ENCODE data around the gene AIPL1. TPM values are rescaled to one million over a fixed set of nuclear protein-coding genes. Genes with fewer than 3 reads are reported as not detected.

Gene AIPL1
- total and polyA plus RNA-seq, 2 experiments from 2014 or later: 0.17 to 0.24 TPM

DNA sequence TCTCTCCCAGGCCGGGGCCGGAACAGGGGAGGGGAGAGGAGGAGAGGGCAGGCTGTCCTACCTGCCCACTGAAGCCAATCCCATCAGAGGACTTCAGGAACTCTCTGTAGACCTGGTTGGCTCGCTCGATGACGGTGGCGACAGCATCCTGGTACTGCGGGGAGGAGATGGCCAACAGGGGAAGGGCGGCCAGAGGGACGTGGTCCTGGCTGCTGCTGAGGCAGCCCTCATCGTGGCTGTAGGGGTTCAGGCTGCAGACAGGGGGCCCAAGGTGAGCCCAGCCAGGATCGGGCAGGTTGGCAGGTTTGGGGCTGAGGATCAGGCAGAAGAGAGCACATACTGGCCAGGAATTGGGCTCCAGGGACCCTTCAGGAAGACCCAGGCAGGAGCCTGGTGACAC, 43.6 kb upstream of the AIPL1 start (continued):
- TF ChIP-seq REST (IDR thresholded peaks at IDR 0.05; ENCODE audit: unreplicated experiment): no peak
- TF ChIP-seq, protein P1, sequence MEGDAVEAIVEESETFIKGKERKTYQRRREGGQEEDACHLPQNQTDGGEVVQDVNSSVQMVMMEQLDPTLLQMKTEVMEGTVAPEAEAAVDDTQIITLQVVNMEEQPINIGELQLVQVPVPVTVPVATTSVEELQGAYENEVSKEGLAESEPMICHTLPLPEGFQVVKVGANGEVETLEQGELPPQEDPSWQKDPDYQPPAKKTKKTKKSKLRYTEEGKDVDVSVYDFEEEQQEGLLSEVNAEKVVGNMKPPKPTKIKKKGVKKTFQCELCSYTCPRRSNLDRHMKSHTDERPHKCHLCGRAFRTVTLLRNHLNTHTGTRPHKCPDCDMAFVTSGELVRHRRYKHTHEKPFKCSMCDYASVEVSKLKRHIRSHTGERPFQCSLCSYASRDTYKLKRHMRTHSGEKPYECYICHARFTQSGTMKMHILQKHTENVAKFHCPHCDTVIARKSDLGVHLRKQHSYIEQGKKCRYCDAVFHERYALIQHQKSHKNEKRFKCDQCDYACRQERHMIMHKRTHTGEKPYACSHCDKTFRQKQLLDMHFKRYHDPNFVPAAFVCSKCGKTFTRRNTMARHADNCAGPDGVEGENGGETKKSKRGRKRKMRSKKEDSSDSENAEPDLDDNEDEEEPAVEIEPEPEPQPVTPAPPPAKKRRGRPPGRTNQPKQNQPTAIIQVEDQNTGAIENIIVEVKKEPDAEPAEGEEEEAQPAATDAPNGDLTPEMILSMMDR (conservative IDR thresholded peaks at IDR 0.05; ENCODE audit: low read depth in 2 of 2): no peak

DNA sequence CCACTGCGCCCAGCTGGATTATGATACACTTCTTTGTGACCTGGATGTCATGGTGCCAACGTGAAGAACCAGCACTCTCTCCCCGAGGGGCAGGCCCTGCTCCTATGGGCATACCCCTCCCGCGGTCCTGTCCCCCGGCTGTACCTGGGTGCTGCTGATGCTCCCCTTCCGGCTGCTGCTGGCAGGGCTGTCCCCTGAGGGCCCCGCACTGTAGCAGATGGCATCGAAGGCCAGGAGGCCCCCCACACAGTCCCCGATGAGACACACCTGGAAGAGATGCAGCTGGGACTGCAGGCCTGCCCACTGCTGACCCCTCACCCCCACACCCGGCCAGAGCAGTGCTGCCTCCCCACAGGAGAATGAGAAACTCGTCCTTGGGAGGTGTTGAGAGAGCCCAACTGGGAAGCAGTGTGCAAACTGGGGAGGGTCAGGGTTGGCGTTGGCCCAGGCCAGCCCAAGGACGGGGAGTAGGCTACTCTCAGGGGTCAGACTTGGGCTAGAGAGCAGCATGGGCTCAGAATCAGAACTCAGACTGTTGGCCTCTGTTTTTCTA, 43.0 kb upstream of the AIPL1 start:
- H3K9me2 ChIP-seq (ENCODE audit: insufficient read depth): no peaks in the 10 kb centered on the region
- H3F3A ChIP-seq (replicated peaks; ENCODE audit: low read depth): no peaks in the 10 kb centered on the region
- Mint-ChIP-seq H3K9me3 (no peaks in the 10 kb centered on the region), H3K27ac (no peak overlapping the region), H3K4me3 (no peak overlapping the region), H3K27me3 (ENCODE audit: insufficient read depth, low read depth, poor library complexity) (peaks cover 14% of the 10 kb centered on the region), H3K4me1 (peaks cover 24% of the 10 kb centered on the region; the same call in 2 of the 3 replicates), H3K36me3 (ENCODE audit: low read depth) (no peaks in the 10 kb centered on the region)
- no peak for ATAC-seq
- no peak overlapping the region for H3K27ac ChIP-seq (ENCODE audit: low read depth)
- H3K4me1 ChIP-seq (ENCODE audit: insufficient read depth): 0 out of 2 replicates have a peak, but pooled peaks cover 3% of the 10 kb centered on the region
- no peaks in the 10 kb centered on the region for H3K27me3 ChIP-seq (ENCODE audit: insufficient read depth)
- no peaks in the 10 kb centered on the region for H4K20me1 ChIP-seq (replicated peaks; ENCODE audit: insufficient read depth)
- no peak overlapping the region for H3K4me3 ChIP-seq
- DNase-seq (ENCODE audit: low spot score): no peak
- no peak overlapping the region for H3K4me2 ChIP-seq
- no peaks in the 10 kb centered on the region for H3K36me3 ChIP-seq (ENCODE audit: insufficient read depth)
- H3K79me2 ChIP-seq (replicated peaks; ENCODE audit: insufficient read depth): no peaks in the 10 kb centered on the region
- H2AFZ ChIP-seq: no peak overlapping the region
- TF ChIP-seq, protein P1 (conservative IDR thresholded peaks at IDR 0.05; ENCODE audit: low read depth in 2 of 2): no peak
- TF ChIP-seq EZH2phosphoT487 (IDR thresholded peaks at IDR 0.05; ENCODE audit: unreplicated experiment) (no peak), POLR2AphosphoS5 (IDR thresholded peaks at IDR 0.05; ENCODE audit: low read depth) (no peak), ZNF114 (CRISPR knock-in tag; IDR thresholded peaks at IDR 0.05) (no peak), ZNF331 (CRISPR knock-in tag; IDR thresholded peaks at IDR 0.05; ENCODE audit: low read depth) (no peak), CREB1 (CRISPR knock-in tag; IDR thresholded peaks at IDR 0.05; ENCODE audit: low read depth) (no peak), REST (IDR thresholded peaks at IDR 0.05; ENCODE audit: unreplicated experiment) (no peak), EZH2 (IDR thresholded peaks at IDR 0.05; ENCODE audit: low read depth, unreplicated experiment) (no peak)
- TF ChIP-seq, protein P2, sequence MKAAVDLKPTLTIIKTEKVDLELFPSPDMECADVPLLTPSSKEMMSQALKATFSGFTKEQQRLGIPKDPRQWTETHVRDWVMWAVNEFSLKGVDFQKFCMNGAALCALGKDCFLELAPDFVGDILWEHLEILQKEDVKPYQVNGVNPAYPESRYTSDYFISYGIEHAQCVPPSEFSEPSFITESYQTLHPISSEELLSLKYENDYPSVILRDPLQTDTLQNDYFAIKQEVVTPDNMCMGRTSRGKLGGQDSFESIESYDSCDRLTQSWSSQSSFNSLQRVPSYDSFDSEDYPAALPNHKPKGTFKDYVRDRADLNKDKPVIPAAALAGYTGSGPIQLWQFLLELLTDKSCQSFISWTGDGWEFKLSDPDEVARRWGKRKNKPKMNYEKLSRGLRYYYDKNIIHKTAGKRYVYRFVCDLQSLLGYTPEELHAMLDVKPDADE (IDR thresholded peaks at IDR 0.05): no peak
